Stimulated activated CD8-positive, alpha-beta memory T cell treated with anti-CD3 and anti-CD28 coated beads, Interleukin-12 subunit alpha, Interleukin-12 subunit beta, amount 100 ng/mL, for 24 hours (primary cell): ENCODE results near the gene OR52E2.

ENCODE experiments used
- DNase-seq: peaks from one replicate; pipeline ENCODE4 v3.0.0-alpha.2; 2020; ENCODE audit errors: extremely low read depth

OR52E2 gene

GRCh38 chr11:5013012-5013411, 46.4 kb downstream of the OR52E2 start:
- no peak for DNase-seq

- DNase-seq: no peak
These were observed 48.2 kb downstream of the OR52E2 start for GRCh38 chr11:5011254-5011653.
